OCI-LY3 (cell line): Measurements from ENCODE around the gene SOWAHB.

Experiments used
- CTCF ChIP-seq: fragments of 200-600, 300-600 bp; sonication (generic); IDR thresholded peaks from 2 replicates; pipeline ENCODE4 v1.5.1; 2014; ENCODE audit warnings: antibody characterized with exemption, low read length, low read depth
- EZH2phosphoT487 ChIP-seq: fragments of 200-600 bp; shearing (Covaris generic); IDR thresholded peaks from 2 replicates; pipeline ENCODE4 v1.6.1; 2018; ENCODE audit warnings: antibody characterized with exemption, mixed run types, low read depth

DNA sequence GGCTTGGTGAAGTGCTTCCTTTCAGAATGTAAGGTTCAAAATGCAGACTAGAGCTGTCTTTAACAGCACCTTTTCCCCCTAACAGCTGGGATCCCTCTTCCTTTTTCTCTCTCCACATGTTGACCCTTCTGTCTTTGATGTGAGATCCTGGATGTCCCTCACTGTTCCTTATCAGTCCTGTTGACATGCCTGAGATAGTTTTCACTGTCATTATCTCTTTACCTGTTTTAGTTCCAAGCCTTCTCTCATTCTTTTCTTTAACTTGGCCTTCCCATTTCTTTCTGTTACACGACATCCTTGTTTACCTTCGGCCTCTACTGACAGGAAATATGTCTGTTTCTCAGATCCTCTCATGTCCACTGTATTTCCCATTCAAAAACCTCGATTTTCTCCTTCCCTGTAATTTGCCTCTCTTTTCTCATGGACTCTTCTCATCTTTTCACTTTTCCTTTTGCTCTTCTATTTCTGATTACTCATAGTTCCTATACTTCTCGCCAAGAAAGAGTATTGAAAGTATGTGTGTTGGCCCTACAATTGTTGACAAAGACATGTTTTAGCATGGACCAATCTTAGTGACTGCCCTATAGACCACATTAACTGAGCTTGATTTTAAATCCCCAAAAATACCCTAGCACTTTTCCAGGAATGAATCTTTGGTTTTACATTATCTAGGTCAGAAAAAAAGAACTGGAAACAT lies 1.2 kb upstream of the SOWAHB start:
- TF ChIP-seq CTCF (no peak), EZH2phosphoT487 (no peak)
